WERI-Rb-1 (cell line): ENCODE measurements around the gene CXCR6.

Experiments used
- DNase-seq: peaks from one replicate; pipeline ENCODE4 v3.0.0-alpha.2; 2020
- H3K27ac ChIP-seq: fragments of 250-450 bp; sonication (Bioruptor Pico); 2 replicates; pipeline ENCODE4 v1.5.1; 2020; ENCODE audit warnings: mild to moderate bottlenecking, moderate library complexity
- H3K27me3 ChIP-seq: fragments of 250-450 bp; sonication (Bioruptor Pico); 2 replicates; pipeline ENCODE4 v1.5.1; 2021; ENCODE audit warnings: mild to moderate bottlenecking, low read depth, moderate library complexity; ENCODE audit not compliant: insufficient read depth, severe bottlenecking
- H3K36me3 ChIP-seq: fragments of 250-450 bp; sonication (Bioruptor Pico); 2 replicates; pipeline ENCODE4 v1.5.1; 2020; ENCODE audit warnings: mild to moderate bottlenecking, moderate library complexity
- H3K4me3 ChIP-seq: 2 replicates; pipeline ENCODE4 v1.5.1; 2011; ENCODE audit warnings: low read depth, mild to moderate bottlenecking, control low read depth, low read length
- H3K9me3 ChIP-seq: fragments of 250-450 bp; sonication (Bioruptor Pico); 2 replicates; pipeline ENCODE4 v1.5.1; 2021; ENCODE audit warnings: mild to moderate bottlenecking, moderate library complexity; ENCODE audit not compliant: severe bottlenecking
- TF ChIP-seq, protein P1 (sequence below): IDR thresholded peaks from 2 replicates; pipeline ENCODE4 v1.5.1; 2011; ENCODE audit warnings: low read depth, mild to moderate bottlenecking, control low read depth, inconsistent platforms, low read length

Gene CXCR6

DNA sequence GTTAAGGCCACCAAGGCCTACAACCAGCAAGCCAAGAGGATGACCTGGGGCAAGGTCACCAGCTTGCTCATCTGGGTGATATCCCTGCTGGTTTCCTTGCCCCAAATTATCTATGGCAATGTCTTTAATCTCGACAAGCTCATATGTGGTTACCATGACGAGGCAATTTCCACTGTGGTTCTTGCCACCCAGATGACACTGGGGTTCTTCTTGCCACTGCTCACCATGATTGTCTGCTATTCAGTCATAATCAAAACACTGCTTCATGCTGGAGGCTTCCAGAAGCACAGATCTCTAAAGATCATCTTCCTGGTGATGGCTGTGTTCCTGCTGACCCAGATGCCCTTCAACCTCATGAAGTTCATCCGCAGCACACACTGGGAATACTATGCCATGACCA is 3.6 kb downstream of the CXCR6 start:
- Histone ChIP-seq H3K4me3 (no peak overlapping the region), H3K36me3 (peaks cover 78% of the 10 kb centered on the region)
- no peak for DNase-seq

DNA sequence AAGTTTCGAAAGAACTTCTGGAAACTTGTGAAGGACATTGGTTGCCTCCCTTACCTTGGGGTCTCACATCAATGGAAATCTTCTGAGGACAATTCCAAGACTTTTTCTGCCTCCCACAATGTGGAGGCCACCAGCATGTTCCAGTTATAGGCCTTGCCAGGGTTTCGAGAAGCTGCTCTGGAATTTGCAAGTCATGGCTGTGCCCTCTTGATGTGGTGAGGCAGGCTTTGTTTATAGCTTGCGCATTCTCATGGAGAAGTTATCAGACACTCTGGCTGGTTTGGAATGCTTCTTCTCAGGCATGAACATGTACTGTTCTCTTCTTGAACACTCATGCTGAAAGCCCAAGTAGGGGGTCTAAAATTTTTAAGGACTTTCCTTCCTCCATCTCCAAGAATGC is 4.1 kb downstream of the CXCR6 start:
- no peaks in the 10 kb centered on the region for H3K9me3 ChIP-seq
- no peak for DNase-seq
- H3K27me3 ChIP-seq = no peaks in the 10 kb centered on the region
- H3K36me3 ChIP-seq = peaks cover 82% of the 10 kb centered on the region
- H3K4me3 ChIP-seq = no peak overlapping the region
- TF ChIP-seq, protein P1, sequence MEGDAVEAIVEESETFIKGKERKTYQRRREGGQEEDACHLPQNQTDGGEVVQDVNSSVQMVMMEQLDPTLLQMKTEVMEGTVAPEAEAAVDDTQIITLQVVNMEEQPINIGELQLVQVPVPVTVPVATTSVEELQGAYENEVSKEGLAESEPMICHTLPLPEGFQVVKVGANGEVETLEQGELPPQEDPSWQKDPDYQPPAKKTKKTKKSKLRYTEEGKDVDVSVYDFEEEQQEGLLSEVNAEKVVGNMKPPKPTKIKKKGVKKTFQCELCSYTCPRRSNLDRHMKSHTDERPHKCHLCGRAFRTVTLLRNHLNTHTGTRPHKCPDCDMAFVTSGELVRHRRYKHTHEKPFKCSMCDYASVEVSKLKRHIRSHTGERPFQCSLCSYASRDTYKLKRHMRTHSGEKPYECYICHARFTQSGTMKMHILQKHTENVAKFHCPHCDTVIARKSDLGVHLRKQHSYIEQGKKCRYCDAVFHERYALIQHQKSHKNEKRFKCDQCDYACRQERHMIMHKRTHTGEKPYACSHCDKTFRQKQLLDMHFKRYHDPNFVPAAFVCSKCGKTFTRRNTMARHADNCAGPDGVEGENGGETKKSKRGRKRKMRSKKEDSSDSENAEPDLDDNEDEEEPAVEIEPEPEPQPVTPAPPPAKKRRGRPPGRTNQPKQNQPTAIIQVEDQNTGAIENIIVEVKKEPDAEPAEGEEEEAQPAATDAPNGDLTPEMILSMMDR = no peak
- H3K27ac ChIP-seq = no peak overlapping the region

More for the DNA sequence above, 3.6 kb downstream of the CXCR6 start:
- TF ChIP-seq, protein P1 = no peak
- H3K27ac ChIP-seq = no peak overlapping the region
- no peaks in the 10 kb centered on the region for H3K27me3 ChIP-seq
- no peaks in the 10 kb centered on the region for H3K9me3 ChIP-seq

DNA sequence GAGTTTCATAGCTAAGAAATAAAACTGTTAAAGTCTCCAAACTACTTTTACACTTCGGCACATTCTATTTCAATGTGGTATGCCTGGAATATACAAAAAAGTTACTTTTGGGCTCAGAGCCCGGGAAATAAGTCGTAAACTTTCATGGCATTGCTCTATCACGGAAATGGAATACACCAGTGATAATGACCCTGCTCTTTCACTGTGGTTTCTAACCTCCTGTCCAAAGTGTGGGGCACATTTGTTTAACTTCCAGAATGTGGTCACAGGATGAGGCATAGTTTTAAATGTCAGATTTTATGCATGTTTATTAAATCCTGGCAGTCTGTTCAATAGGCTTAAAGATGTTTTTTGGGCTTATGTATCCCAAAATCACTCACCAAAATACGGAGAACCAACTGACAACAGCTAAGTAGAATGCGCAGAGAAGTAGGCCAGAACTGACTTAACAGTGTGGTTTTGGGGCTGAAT is 5.1 kb downstream of the CXCR6 start:
- H3K27ac ChIP-seq = no peak overlapping the region
- no peaks in the 10 kb centered on the region for H3K27me3 ChIP-seq
- H3K36me3 ChIP-seq = peaks cover 83% of the 10 kb centered on the region

DNA sequence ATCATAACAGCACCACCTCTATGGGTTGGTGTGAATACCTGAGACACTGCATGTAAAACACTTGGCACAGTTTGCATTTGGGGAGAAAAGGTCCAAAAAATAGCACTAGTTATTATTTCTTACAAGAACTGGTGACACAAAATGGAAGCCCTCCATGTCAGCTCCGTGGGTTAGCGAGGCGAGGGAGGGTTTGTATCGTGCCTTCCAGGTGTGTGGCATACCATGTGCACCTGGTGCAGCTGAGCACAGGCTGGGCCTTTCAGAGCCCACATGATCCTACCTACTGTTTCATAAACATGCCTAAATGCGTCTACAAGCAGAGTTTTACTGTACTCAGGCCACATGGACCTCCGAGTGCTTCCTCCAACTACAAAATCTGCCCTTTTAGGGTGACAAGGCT is 5.6 kb downstream of the CXCR6 start:
- no peak for DNase-seq
- TF ChIP-seq, protein P1 = no peak
- H3K27me3 ChIP-seq = no peaks in the 10 kb centered on the region
- H3K4me3 ChIP-seq = no peak overlapping the region
- H3K36me3 ChIP-seq = peaks cover 88% of the 10 kb centered on the region
- H3K27ac ChIP-seq = no peak overlapping the region
- H3K9me3 ChIP-seq = no peaks in the 10 kb centered on the region

More for the DNA sequence above, 5.1 kb downstream of the CXCR6 start:
- no peak for DNase-seq
- TF ChIP-seq, protein P1 = no peak
- H3K4me3 ChIP-seq = no peak overlapping the region
- H3K9me3 ChIP-seq = no peaks in the 10 kb centered on the region

DNA sequence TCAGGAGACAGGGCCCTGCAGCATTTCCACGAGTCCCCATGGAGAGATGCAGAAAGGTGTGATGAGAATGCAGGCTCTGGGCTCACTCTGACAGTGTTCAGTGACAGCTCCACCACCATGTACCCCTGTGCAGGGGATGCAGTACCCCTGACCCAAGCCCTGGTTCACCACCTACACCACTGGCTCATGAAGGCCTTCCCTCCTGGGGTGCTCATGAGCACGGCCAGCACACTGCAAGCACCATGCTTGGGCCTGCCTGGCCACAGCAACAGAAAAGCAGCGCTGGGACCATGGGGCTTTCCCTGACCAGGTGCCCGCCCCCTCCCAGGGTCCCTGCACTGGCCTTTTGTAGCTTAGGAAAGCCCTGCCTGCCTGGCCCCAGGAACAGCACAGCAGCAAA is 6.2 kb downstream of the CXCR6 start:
- TF ChIP-seq, protein P1 = no peak
- no peaks in the 10 kb centered on the region for H3K27me3 ChIP-seq
- no peak for DNase-seq
- no peak overlapping the region for H3K27ac ChIP-seq
- peaks cover 94% of the 10 kb centered on the region for H3K36me3 ChIP-seq
- no peaks in the 10 kb centered on the region for H3K9me3 ChIP-seq
- H3K4me3 ChIP-seq = no peak overlapping the region

DNA sequence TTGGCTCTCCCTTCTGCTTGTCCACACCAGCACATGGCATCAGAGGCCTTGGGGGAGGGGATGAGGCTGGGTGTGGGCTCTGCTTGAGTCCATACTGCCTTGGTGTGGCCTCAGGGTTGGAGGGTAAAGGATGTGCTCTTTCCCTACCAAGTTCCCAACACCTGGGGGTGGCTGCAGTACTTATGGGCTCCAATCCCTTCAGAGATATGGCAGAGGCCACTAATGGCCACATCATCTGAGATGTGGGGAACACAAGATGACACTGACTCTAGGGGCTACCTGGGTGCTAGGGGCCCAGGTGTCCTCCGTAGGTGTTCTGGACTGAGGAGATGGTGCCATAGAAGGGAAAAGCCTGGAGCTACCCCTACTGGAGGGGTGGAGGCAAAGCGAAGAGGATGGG is 6.9 kb downstream of the CXCR6 start:
- TF ChIP-seq, protein P1 = no peak
- no peaks in the 10 kb centered on the region for H3K27me3 ChIP-seq
- H3K4me3 ChIP-seq = no peak overlapping the region
- H3K9me3 ChIP-seq = no peaks in the 10 kb centered on the region
- peaks cover 97% of the 10 kb centered on the region for H3K36me3 ChIP-seq
- H3K27ac ChIP-seq = no peak overlapping the region
- DNase-seq = no peak
